ENCODE data around the gene CCR6.

Gene CCR6

GRCh38 chr6:167097770-167098169, 25.1 kb upstream of the CCR6 start:
- in situ Hi-C loops (cut with MboI; ENCODE audit: low sequenced_read_pairs): no loop called here

DNA sequence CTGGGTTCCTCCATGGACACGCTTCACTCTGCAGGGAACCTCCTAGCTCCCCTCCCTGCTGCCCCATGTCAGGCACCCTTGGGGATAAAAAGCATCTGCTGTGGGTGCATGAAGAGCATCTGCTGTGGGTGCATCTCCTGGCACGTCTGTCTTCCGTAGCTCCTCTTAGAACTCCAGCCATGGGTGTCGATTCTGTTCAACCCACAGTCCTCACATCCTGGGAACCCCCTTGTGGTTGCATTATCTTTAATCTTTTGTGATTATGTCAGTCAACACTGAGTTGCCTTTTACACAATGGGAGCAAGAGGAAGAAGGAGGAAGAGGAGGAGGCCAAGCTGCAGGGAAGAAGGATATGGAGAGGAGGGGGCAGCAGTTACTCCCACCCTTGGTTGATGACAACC, 24.1 kb upstream of the CCR6 start:
- in situ Hi-C loops (cut with MboI; ENCODE audit: low sequenced_read_pairs): no loop called here

DNA sequence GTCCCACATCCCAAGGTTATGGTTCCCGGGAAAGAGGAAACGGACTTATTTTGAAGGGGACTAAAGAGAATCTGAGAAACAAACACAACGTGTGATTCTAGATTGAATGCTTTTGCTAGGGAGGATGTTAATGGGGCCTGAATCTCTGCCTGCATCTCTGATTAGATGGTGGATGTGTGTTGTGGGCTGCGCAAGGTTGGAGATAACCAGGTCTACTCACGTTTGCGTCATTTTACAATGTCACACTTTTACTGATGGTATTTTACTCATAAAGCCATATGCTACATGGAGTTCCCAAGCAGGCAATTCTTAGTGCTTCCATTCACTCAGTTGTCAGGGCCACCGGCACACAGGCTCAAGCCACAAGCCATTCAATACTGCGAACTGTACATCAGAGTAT, 23.2 kb upstream of the CCR6 start:
- in situ Hi-C loops (cut with MboI; ENCODE audit: low sequenced_read_pairs): no loop called here

DNA sequence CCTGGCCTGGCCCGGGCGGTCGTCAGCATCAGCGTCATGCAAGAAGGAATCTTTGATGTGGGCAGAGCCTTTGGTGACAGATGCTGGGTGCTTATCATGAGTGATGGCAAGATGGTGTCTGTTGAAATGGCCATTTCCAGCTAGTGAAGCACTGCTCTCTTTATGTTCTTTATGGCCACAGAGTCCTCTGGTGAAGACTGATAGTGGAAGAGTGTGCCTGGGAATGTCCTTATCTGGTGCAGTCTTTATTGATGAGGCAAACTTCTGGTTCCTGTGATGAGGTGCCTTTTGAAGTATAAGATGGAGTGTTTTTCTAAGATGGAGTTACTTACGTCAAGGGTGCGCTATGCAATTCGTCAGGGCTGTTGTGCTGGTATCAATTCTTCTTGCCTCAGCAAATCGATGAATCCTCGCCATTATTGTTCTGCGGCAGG, 22.6 kb upstream of the CCR6 start:
- in situ Hi-C loops (cut with MboI; ENCODE audit: low sequenced_read_pairs): no loop called here

DNA sequence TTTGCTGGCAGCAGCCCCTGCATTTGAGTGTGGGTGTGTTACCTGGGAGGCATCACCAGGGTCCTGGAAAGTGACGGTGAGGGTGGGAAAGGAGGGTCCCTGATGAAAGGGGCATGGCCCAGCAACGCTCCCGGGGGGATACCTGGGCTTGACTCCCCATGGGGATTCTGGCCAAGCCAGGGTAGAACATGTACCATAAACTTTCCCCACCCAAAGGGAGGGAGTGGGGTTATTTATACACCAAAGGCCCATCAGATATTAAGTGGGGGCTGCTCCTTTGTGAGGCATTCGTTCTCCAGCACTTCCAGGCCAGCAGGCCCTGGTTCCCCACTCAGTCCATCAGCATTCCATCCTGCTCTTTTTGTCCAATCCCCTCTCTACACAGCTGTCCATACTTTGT, 20.6 kb upstream of the CCR6 start:
- in situ Hi-C loops (cut with MboI; ENCODE audit: low sequenced_read_pairs): no loop called here

- in situ Hi-C loops (cut with MboI; ENCODE audit: low sequenced_read_pairs): no loop called here
Measured at GRCh38 chr6:167103041-167103891, 19.6 kb upstream of the CCR6 start.

GRCh38 chr6:167104388-167104787, 18.5 kb upstream of the CCR6 start:
- in situ Hi-C loops (cut with MboI; ENCODE audit: low sequenced_read_pairs): no loop called here

GRCh38 chr6:167105060-167105459, 17.8 kb upstream of the CCR6 start:
- in situ Hi-C loops (cut with MboI; ENCODE audit: low sequenced_read_pairs): no loop called here

GRCh38 chr6:167106406-167106805, 16.5 kb upstream of the CCR6 start:
- in situ Hi-C loops (cut with MboI; ENCODE audit: low sequenced_read_pairs): no loop called here

- in situ Hi-C loops (cut with MboI; ENCODE audit: low sequenced_read_pairs): no loop called here
Measured at GRCh38 chr6:167107787-167108186, 15.1 kb upstream of the CCR6 start.

- in situ Hi-C loops (cut with MboI; ENCODE audit: low sequenced_read_pairs): no loop called here
Measured at GRCh38 chr6:167108278-167108677, 14.6 kb upstream of the CCR6 start.

GRCh38 chr6:167109651-167110050, 13.2 kb upstream of the CCR6 start:
- in situ Hi-C loops (cut with MboI; ENCODE audit: low sequenced_read_pairs): no loop called here

DNA sequence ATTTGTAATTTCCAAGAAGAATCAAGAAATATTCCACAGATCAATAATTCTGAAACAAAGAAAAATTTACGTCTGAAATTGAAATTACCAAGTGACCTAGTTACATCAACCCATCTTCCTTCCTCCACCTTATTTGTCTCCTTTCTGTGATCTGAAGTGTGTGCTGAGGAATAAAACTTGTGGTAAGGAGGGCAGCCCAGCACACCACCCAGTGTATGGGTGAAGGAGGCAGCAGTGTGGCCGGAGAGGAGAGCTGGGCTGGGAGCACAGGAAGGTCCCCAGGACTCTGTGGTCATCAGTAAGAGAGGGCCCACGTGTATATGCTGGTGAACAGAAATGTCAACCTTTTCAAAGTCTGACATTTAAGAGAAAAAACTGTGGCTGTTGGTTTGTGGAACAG, 11.3 kb upstream of the CCR6 start:
- in situ Hi-C loops (cut with MboI; ENCODE audit: low sequenced_read_pairs): no loop called here

GRCh38 chr6:167112421-167112820, 10.5 kb upstream of the CCR6 start:
- in situ Hi-C loops (cut with MboI; ENCODE audit: low sequenced_read_pairs): no loop called here

- in situ Hi-C loops (cut with MboI; ENCODE audit: low sequenced_read_pairs): no loop called here
Measured at GRCh38 chr6:167113047-167113754, 9.7 kb upstream of the CCR6 start.

DNA sequence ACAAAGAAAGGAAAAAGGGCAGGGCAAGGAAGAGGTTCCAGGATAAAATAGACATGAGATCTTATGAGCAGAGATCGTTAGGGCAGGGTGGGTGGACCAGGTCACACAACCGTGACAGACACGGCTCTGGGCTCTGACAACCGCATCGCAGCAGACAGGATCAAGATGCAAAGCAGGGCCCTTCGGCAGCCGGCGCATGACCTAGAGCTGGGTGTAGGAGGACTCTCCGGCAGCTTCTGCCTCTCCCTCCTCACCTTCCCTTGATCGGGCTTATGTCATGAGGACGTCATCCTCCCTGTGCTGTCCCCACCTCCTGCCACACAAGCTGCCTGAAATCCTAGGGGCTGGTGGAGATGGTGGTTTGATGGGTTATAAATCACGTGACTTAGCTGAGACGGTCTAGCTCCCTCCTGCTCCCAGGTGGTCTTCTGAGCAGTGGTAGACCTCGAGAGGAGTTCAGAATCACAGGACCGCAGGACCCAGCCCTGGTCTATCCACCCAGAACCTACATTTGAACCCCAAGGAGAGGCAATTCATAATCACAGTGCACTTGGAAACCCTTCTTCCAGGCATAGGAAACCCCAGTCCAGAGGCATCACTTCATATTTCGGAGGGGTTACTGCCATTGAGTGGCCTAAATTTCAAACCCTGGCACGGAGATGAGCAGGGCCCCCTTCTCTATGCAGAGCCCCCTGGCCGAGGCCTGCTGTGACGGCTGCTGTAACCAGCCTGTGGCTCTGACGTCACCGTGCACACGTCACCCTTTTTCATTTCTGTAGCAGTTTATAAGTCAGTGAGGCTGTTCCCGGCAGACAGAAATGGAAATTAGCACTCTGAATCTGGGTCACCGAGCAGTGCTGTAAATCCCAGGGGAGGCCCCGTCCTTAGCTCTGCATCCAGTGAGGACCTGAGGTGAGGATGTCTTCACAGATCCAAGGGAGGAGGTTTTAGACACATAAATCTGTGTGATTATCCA, 8.7 kb upstream of the CCR6 start:
- in situ Hi-C loops (cut with MboI; ENCODE audit: low sequenced_read_pairs): no loop called here

GRCh38 chr6:167115054-167115453, 7.8 kb upstream of the CCR6 start:
- in situ Hi-C loops (cut with MboI; ENCODE audit: low sequenced_read_pairs): no loop called here

- in situ Hi-C loops (cut with MboI; ENCODE audit: low sequenced_read_pairs): no loop called here
Measured at GRCh38 chr6:167116109-167116837, 6.6 kb upstream of the CCR6 start.

- in situ Hi-C loops (cut with MboI; ENCODE audit: low sequenced_read_pairs): no loop called here
Measured at GRCh38 chr6:167116838-167117228, 6.1 kb upstream of the CCR6 start.

DNA sequence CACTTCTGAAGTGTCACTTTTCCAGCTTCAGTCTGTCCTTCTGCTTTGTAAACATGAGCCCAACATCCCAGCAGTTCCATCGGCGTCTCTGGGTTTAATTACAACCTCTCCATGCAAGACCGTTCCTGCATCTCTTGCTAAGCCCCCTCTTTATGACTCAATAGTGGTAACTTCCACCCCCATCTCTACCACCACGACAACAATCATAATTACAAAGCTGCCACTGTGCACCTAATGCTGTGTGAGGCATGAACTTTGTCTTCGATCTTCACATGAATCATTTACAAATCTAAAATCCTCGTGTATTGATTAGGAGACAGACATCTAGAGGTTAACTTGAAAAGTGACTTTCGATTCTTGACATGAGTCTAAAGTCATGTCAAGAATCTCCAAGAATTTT, 4.9 kb upstream of the CCR6 start:
- in situ Hi-C loops (cut with MboI; ENCODE audit: low sequenced_read_pairs): no loop called here

- in situ Hi-C loops (cut with MboI; ENCODE audit: low sequenced_read_pairs): no loop called here
Measured at GRCh38 chr6:167118839-167119238, 4.1 kb upstream of the CCR6 start.

Data from HL-60/S4 treated with phorbol 12-myristate 13-acetate at 8.2 ng/mL for 4 days and 3 days (cell line).